ENCODE measurements around the gene ADD1.

ADD1 gene

GRCh38 chr4:2891294-2891693 is 47.6 kb downstream of the ADD1 start:
- Histone ChIP-seq H3K4me1 (ENCODE audit: control insufficient read depth, low read depth, low read length) (no peaks in the 10 kb centered on the region), H3K27me3 (ENCODE audit: control insufficient read depth, insufficient read depth, low read length) (no peaks in the 10 kb centered on the region), H3K4me3 (ENCODE audit: low read length) (no peak overlapping the region), H3K27ac (ENCODE audit: low read length) (no peak overlapping the region), H3K9me3 (ENCODE audit: control insufficient read depth, low read depth, low read length) (no peaks in the 10 kb centered on the region), H3K36me3 (ENCODE audit: control insufficient read depth, low read depth, low read length) (peaks cover 18% of the 10 kb centered on the region), H3K9ac (ENCODE audit: low read length) (no peak overlapping the region)

- Histone ChIP-seq H3K36me3 (ENCODE audit: control insufficient read depth, low read depth, low read length) (peaks cover 27% of the 10 kb centered on the region), H3K27ac (ENCODE audit: low read length) (no peak overlapping the region), H3K27me3 (ENCODE audit: control insufficient read depth, insufficient read depth, low read length) (no peaks in the 10 kb centered on the region), H3K9ac (ENCODE audit: low read length) (no peak overlapping the region), H3K9me3 (ENCODE audit: control insufficient read depth, low read depth, low read length) (no peaks in the 10 kb centered on the region), H3K4me3 (ENCODE audit: low read length) (no peak overlapping the region), H3K4me1 (ENCODE audit: control insufficient read depth, low read depth, low read length) (no peaks in the 10 kb centered on the region)
These were observed 50.1 kb downstream of the ADD1 start for GRCh38 chr4:2893772-2894171.

GRCh38 chr4:2898001-2898400 is 54.4 kb downstream of the ADD1 start:
- H3K4me3 ChIP-seq (ENCODE audit: low read length): no peak overlapping the region
- H3K4me1 ChIP-seq (ENCODE audit: control insufficient read depth, low read depth, low read length): no peaks in the 10 kb centered on the region
- no peaks in the 10 kb centered on the region for H3K9me3 ChIP-seq (ENCODE audit: control insufficient read depth, low read depth, low read length)
- no peak overlapping the region for H3K9ac ChIP-seq (ENCODE audit: low read length)
- H3K27ac ChIP-seq (ENCODE audit: low read length): no peak overlapping the region
- H3K36me3 ChIP-seq (ENCODE audit: control insufficient read depth, low read depth, low read length): peaks cover 47% of the 10 kb centered on the region
- no peaks in the 10 kb centered on the region for H3K27me3 ChIP-seq (ENCODE audit: control insufficient read depth, insufficient read depth, low read length)

- no peaks in the 10 kb centered on the region for H3K27me3 ChIP-seq (ENCODE audit: control insufficient read depth, insufficient read depth, low read length)
- no peaks in the 10 kb centered on the region for H3K4me1 ChIP-seq (ENCODE audit: control insufficient read depth, low read depth, low read length)
- H3K27ac ChIP-seq (ENCODE audit: low read length): no peak overlapping the region
- peaks cover 57% of the 10 kb centered on the region for H3K36me3 ChIP-seq (ENCODE audit: control insufficient read depth, low read depth, low read length)
- no peaks in the 10 kb centered on the region for H3K9me3 ChIP-seq (ENCODE audit: control insufficient read depth, low read depth, low read length)
- H3K9ac ChIP-seq (ENCODE audit: low read length): no peak overlapping the region
- no peak overlapping the region for H3K4me3 ChIP-seq (ENCODE audit: low read length)
These were observed 57.1 kb downstream of the ADD1 start for GRCh38 chr4:2900741-2901140.

- H3K4me3 ChIP-seq (ENCODE audit: low read length): no peak overlapping the region
- H3K36me3 ChIP-seq (ENCODE audit: control insufficient read depth, low read depth, low read length): peaks cover 58% of the 10 kb centered on the region
- no peaks in the 10 kb centered on the region for H3K27me3 ChIP-seq (ENCODE audit: control insufficient read depth, insufficient read depth, low read length)
- no peak overlapping the region for H3K27ac ChIP-seq (ENCODE audit: low read length)
- no peaks in the 10 kb centered on the region for H3K9me3 ChIP-seq (ENCODE audit: control insufficient read depth, low read depth, low read length)
- H3K9ac ChIP-seq (ENCODE audit: low read length): no peak overlapping the region
- H3K4me1 ChIP-seq (ENCODE audit: control insufficient read depth, low read depth, low read length): no peaks in the 10 kb centered on the region
These were observed 57.5 kb downstream of the ADD1 start for GRCh38 chr4:2901186-2901585.

- no peak overlapping the region for H3K4me3 ChIP-seq (ENCODE audit: low read length)
- H3K36me3 ChIP-seq (ENCODE audit: control insufficient read depth, low read depth, low read length): peaks cover 66% of the 10 kb centered on the region
- H3K9ac ChIP-seq (ENCODE audit: low read length): no peak overlapping the region
- H3K27ac ChIP-seq (ENCODE audit: low read length): no peak overlapping the region
- H3K9me3 ChIP-seq (ENCODE audit: control insufficient read depth, low read depth, low read length): no peaks in the 10 kb centered on the region
- H3K4me1 ChIP-seq (ENCODE audit: control insufficient read depth, low read depth, low read length): no peaks in the 10 kb centered on the region
- H3K27me3 ChIP-seq (ENCODE audit: control insufficient read depth, insufficient read depth, low read length): no peaks in the 10 kb centered on the region
These were observed 58.5 kb downstream of the ADD1 start for GRCh38 chr4:2902126-2902525.

- no peaks in the 10 kb centered on the region for H3K9me3 ChIP-seq (ENCODE audit: control insufficient read depth, low read depth, low read length)
These were observed 61.9 kb downstream of the ADD1 start for GRCh38 chr4:2905544-2905943.

GRCh38 chr4:2906218-2906617 is 62.6 kb downstream of the ADD1 start:
- Histone ChIP-seq H3K9me3 (ENCODE audit: control insufficient read depth, low read depth, low read length) (no peaks in the 10 kb centered on the region), H3K4me1 (ENCODE audit: control insufficient read depth, low read depth, low read length) (no peaks in the 10 kb centered on the region), H3K27me3 (ENCODE audit: control insufficient read depth, insufficient read depth, low read length) (no peaks in the 10 kb centered on the region), H3K27ac (ENCODE audit: low read length) (no peak overlapping the region), H3K9ac (ENCODE audit: low read length) (no peak overlapping the region), H3K4me3 (ENCODE audit: low read length) (no peak overlapping the region), H3K36me3 (ENCODE audit: control insufficient read depth, low read depth, low read length) (peaks cover 61% of the 10 kb centered on the region)

More at GRCh38 chr4:2905544-2905943, 61.9 kb downstream of the ADD1 start:
- Histone ChIP-seq H3K27me3 (ENCODE audit: control insufficient read depth, insufficient read depth, low read length) (no peaks in the 10 kb centered on the region), H3K4me3 (ENCODE audit: low read length) (no peak overlapping the region), H3K27ac (ENCODE audit: low read length) (no peak overlapping the region), H3K9ac (ENCODE audit: low read length) (no peak overlapping the region), H3K4me1 (ENCODE audit: control insufficient read depth, low read depth, low read length) (no peaks in the 10 kb centered on the region), H3K36me3 (ENCODE audit: control insufficient read depth, low read depth, low read length) (peaks cover 56% of the 10 kb centered on the region)

- peaks cover 66% of the 10 kb centered on the region for H3K36me3 ChIP-seq (ENCODE audit: control insufficient read depth, low read depth, low read length)
- no peaks in the 10 kb centered on the region for H3K9me3 ChIP-seq (ENCODE audit: control insufficient read depth, low read depth, low read length)
- no peak overlapping the region for H3K27ac ChIP-seq (ENCODE audit: low read length)
- no peaks in the 10 kb centered on the region for H3K4me1 ChIP-seq (ENCODE audit: control insufficient read depth, low read depth, low read length)
- no peaks in the 10 kb centered on the region for H3K27me3 ChIP-seq (ENCODE audit: control insufficient read depth, insufficient read depth, low read length)
- no peak overlapping the region for H3K4me3 ChIP-seq (ENCODE audit: low read length)
- H3K9ac ChIP-seq (ENCODE audit: low read length): no peak overlapping the region
These were observed 63.6 kb downstream of the ADD1 start for GRCh38 chr4:2907226-2907625.

GRCh38 chr4:2907706-2908293 is 64.2 kb downstream of the ADD1 start:
- H3K36me3 ChIP-seq (ENCODE audit: control insufficient read depth, low read depth, low read length): peaks cover 66% of the 10 kb centered on the region
- H3K9ac ChIP-seq (ENCODE audit: low read length): no peak overlapping the region
- no peak overlapping the region for H3K27ac ChIP-seq (ENCODE audit: low read length)
- H3K4me1 ChIP-seq (ENCODE audit: control insufficient read depth, low read depth, low read length): no peaks in the 10 kb centered on the region
- no peaks in the 10 kb centered on the region for H3K27me3 ChIP-seq (ENCODE audit: control insufficient read depth, insufficient read depth, low read length)
- H3K9me3 ChIP-seq (ENCODE audit: control insufficient read depth, low read depth, low read length): no peaks in the 10 kb centered on the region
- no peak overlapping the region for H3K4me3 ChIP-seq (ENCODE audit: low read length)

- Histone ChIP-seq H3K27me3 (ENCODE audit: control insufficient read depth, insufficient read depth, low read length) (no peaks in the 10 kb centered on the region), H3K27ac (ENCODE audit: low read length) (no peak overlapping the region), H3K9me3 (ENCODE audit: control insufficient read depth, low read depth, low read length) (no peaks in the 10 kb centered on the region), H3K9ac (ENCODE audit: low read length) (no peak overlapping the region), H3K4me1 (ENCODE audit: control insufficient read depth, low read depth, low read length) (no peaks in the 10 kb centered on the region), H3K4me3 (ENCODE audit: low read length) (no peak overlapping the region), H3K36me3 (ENCODE audit: control insufficient read depth, low read depth, low read length) (peaks cover 64% of the 10 kb centered on the region)
These were observed 65.0 kb downstream of the ADD1 start for GRCh38 chr4:2908686-2909085.

- Histone ChIP-seq H3K4me3 (ENCODE audit: low read length) (no peak overlapping the region), H3K27ac (ENCODE audit: low read length) (no peak overlapping the region), H3K9me3 (ENCODE audit: control insufficient read depth, low read depth, low read length) (no peaks in the 10 kb centered on the region), H3K9ac (ENCODE audit: low read length) (no peak overlapping the region), H3K27me3 (ENCODE audit: control insufficient read depth, insufficient read depth, low read length) (no peaks in the 10 kb centered on the region), H3K36me3 (ENCODE audit: control insufficient read depth, low read depth, low read length) (peaks cover 58% of the 10 kb centered on the region), H3K4me1 (ENCODE audit: control insufficient read depth, low read depth, low read length) (no peaks in the 10 kb centered on the region)
These were observed 65.9 kb downstream of the ADD1 start for GRCh38 chr4:2909583-2909982.

Data from iPS-18a (cell line).